ENCODE results near the gene NXPE4. TPM values are rescaled to one million over a fixed set of nuclear protein-coding genes. Genes with fewer than 3 reads are reported as not detected.

NXPE4 gene
- polyA plus RNA-seq, 3 donors, result not detected

DNA sequence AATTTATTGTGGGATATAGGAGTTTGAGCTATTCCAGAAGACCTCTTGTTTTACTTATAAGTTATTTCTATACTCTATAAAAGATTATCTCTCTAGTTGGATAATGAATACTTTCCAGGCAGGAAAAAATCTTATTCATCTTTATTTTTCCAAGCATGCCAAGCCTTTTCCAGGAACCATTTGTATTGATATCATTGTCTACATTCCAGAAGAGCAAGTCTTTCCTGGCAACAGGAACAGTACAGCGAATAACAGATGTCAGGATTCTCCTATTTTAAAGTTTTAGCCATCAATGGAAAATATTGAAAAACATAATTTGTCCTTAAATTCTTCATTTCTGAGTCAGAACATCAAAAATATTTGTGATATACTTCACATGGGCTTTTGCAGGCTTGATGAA lies 30.8 kb downstream of the NXPE4 start:
- DNase-seq, result no peak
- Histone ChIP-seq H3K4me2 (replicated peaks; ENCODE audit: extremely low read depth, low read length, poor library complexity, severe bottlenecking) (no peak overlapping the region), H3K4me3 (replicated peaks in 1 of 3; ENCODE audit: low read depth in 2 of 3, low read length in 3 of 3) (no peak overlapping the region), H3K9me3 (replicated peaks in 1 of 2; ENCODE audit: control insufficient read depth in 1 of 2, insufficient read depth in 1 of 2, low read length in 2 of 2) (no peaks in the 10 kb centered on the region), H3K27ac (ENCODE audit: low read depth in 1 of 2, low read length in 2 of 2) (no peak overlapping the region), H3K36me3 (replicated peaks in 1 of 2; ENCODE audit: control insufficient read depth in 1 of 2, insufficient read depth in 2 of 2, low read length in 2 of 2) (no peaks in the 10 kb centered on the region), H3K9ac (ENCODE audit: insufficient read depth, low read length, poor library complexity, severe bottlenecking) (no peak overlapping the region), H3K4me1 (ENCODE audit: control insufficient read depth in 1 of 2, insufficient read depth in 2 of 2, low read length in 2 of 2) (no peaks in the 10 kb centered on the region), H3K27me3 (ENCODE audit: control insufficient read depth in 2 of 2, insufficient read depth in 2 of 2, low read length in 2 of 2) (no peaks in the 10 kb centered on the region), H2AFZ (ENCODE audit: insufficient read depth, low read depth, low read length, poor library complexity, severe bottlenecking) (no peak overlapping the region), H4K20me1 (ENCODE audit: insufficient read depth, low read length) (no peaks in the 10 kb centered on the region), H3K79me2 (ENCODE audit: insufficient read depth, low read length) (no peaks in the 10 kb centered on the region)
- no CpG with 5 or more reads among the region's 1 CpG for WGBS (ENCODE audit: insufficient coverage)
- intact Hi-C loops (cut with micrococcal nuclease), result no loop called here
- Mint-ChIP-seq H3K27ac (no peak overlapping the region), H3K36me3 (no peaks in the 10 kb centered on the region), H3K9me3 (peaks cover 2 to 6% (median 4%) of the 10 kb centered on the region in 7 donors), H3K4me1 (no peaks in the 10 kb centered on the region), H3K4me3 (no peak overlapping the region), H3K27me3 (ENCODE audit: low read depth in 3 of 3) (peaks cover 0 to 2% (median 0%) of the 10 kb centered on the region in 3 donors)
- TF ChIP-seq, protein P1, sequence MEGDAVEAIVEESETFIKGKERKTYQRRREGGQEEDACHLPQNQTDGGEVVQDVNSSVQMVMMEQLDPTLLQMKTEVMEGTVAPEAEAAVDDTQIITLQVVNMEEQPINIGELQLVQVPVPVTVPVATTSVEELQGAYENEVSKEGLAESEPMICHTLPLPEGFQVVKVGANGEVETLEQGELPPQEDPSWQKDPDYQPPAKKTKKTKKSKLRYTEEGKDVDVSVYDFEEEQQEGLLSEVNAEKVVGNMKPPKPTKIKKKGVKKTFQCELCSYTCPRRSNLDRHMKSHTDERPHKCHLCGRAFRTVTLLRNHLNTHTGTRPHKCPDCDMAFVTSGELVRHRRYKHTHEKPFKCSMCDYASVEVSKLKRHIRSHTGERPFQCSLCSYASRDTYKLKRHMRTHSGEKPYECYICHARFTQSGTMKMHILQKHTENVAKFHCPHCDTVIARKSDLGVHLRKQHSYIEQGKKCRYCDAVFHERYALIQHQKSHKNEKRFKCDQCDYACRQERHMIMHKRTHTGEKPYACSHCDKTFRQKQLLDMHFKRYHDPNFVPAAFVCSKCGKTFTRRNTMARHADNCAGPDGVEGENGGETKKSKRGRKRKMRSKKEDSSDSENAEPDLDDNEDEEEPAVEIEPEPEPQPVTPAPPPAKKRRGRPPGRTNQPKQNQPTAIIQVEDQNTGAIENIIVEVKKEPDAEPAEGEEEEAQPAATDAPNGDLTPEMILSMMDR (IDR thresholded peaks at IDR 0.05), result no peak

DNA sequence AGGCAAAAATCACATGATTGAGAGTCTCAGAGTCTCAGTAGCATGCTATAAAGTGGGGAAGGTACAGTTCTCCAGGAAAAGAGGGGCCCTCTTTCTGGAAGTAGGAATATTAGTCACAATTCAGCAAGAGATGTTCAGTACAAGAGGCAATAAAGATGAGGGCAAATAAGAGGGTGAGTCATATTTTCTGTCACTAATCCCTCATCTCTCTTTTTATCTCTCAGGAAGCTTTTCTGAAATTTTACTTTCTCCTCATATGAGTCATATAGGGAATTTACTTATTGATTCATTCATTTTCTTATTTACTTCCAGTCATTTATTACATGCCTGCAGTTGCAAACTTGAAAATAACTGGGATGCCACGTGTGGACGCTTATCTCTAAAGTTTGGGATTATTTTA lies 32.5 kb downstream of the NXPE4 start:
- H3K4me1 Mint-ChIP-seq, result no peaks in the 10 kb centered on the region
- H3K4me2 ChIP-seq (replicated peaks; ENCODE audit: extremely low read depth, low read length, poor library complexity, severe bottlenecking), result no peak overlapping the region
- no CpG with 5 or more reads among the region's 2 CpGs for WGBS (ENCODE audit: insufficient coverage)

More for the DNA sequence above, 32.5 kb downstream of the NXPE4 start:
- Histone ChIP-seq H3K4me3 (replicated peaks in 1 of 3; ENCODE audit: low read depth in 2 of 3, low read length in 3 of 3) (no peak overlapping the region), H3K9me3 (replicated peaks in 1 of 2; ENCODE audit: control insufficient read depth in 1 of 2, insufficient read depth in 1 of 2, low read length in 2 of 2) (no peaks in the 10 kb centered on the region), H3K27me3 (ENCODE audit: control insufficient read depth in 2 of 2, insufficient read depth in 2 of 2, low read length in 2 of 2) (no peaks in the 10 kb centered on the region), H3K36me3 (replicated peaks in 1 of 2; ENCODE audit: control insufficient read depth in 1 of 2, insufficient read depth in 2 of 2, low read length in 2 of 2) (no peaks in the 10 kb centered on the region), H3K79me2 (ENCODE audit: insufficient read depth, low read length) (no peaks in the 10 kb centered on the region), H3K27ac (ENCODE audit: low read depth in 1 of 2, low read length in 2 of 2) (no peak overlapping the region), H4K20me1 (ENCODE audit: insufficient read depth, low read length) (no peaks in the 10 kb centered on the region), H3K4me1 (ENCODE audit: control insufficient read depth in 1 of 2, insufficient read depth in 2 of 2, low read length in 2 of 2) (no peaks in the 10 kb centered on the region), H3K9ac (ENCODE audit: insufficient read depth, low read length, poor library complexity, severe bottlenecking) (no peak overlapping the region), H2AFZ (ENCODE audit: insufficient read depth, low read depth, low read length, poor library complexity, severe bottlenecking) (no peak overlapping the region)
- no peak overlapping the region for H3K4me3 Mint-ChIP-seq
- DNase-seq, result no peak
- TF ChIP-seq, protein P1 (IDR thresholded peaks at IDR 0.05), result no peak
- peaks cover 2 to 4% (median 4%) of the 10 kb centered on the region in 7 donors for H3K9me3 Mint-ChIP-seq
- no peaks in the 10 kb centered on the region for H3K36me3 Mint-ChIP-seq
- intact Hi-C loops (cut with micrococcal nuclease), result no loop called here
- H3K27ac Mint-ChIP-seq, result no peak overlapping the region
- H3K27me3 Mint-ChIP-seq (ENCODE audit: low read depth in 3 of 3), result peaks cover 0 to 3% (median 0%) of the 10 kb centered on the region in 3 donors

Data from CD14-positive monocyte (primary cell).